Activated T-helper 9 cell treated with anti-CD3 and anti-CD28 coated beads, Interleukin-2, amount 50 U/mL, for 16 hours (primary cell): ENCODE data around the gene TOM1L1.

Experiments
- DNase-seq: peaks from one replicate; pipeline ENCODE4 v3.0.0-alpha.2; 2020; ENCODE audit warnings: low read depth

TOM1L1 gene

GRCh38 chr17:54947396-54947795 lies 46.7 kb downstream of the TOM1L1 start:
- no peak for DNase-seq

DNA sequence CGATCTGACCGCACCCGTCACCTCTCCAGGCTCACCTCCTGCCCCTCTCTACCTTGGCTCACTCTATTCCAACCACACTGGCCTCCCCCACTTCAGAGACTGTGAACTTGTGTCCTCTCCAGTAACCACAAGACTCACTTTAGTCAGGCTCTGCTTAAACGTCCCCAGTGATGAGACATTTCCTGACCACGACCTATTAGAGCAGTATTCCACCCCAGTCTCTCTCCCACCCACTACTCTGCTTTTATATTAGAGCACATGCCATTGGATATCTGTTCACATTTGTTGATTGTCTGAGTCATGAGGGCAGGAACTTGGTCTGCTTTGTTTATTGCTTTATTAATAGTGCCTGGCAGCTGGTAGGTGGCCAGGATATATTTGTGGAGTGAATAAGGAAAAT lies 47.7 kb downstream of the TOM1L1 start:
- DNase-seq = no peak

DNA sequence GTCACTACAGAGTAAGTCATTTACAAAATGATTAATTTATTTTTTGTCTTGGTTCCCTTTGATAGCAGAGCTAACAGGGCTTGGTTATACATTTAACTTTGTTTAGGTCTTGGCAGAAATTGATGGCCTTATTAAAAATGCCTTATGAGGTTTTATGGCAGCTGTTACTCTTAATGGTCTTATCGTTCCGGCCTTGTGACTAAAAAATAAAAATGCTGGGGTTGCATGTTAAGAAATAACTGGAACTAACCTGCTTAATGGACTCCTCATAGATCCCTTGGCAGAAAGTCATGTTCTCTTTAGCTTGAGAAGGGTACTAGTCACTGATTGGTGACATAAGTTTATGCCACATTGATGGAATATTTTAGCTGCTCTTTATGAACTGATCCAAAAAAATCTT lies 49.5 kb downstream of the TOM1L1 start:
- DNase-seq = no peak

DNA sequence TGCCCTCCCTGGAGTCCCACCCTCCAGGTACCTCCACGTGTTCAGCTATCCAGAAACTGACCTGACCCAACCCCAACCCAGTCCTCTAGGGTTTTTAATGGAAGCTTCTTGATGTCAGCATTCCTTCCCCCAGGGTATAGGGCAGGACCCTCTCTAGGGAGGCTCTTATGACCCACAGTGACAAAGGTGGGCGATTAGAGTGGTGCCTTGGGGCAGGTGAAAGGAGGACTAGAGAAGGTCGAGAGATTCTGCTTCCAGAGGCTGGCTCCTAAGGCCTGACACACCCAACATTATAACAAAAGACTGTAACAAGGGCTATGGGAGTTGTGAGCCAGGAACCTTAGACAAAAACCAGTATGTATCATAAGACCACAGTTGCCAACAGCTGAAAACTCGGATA lies 50.6 kb downstream of the TOM1L1 start:
- no peak for DNase-seq

- no peak for DNase-seq
Observed at GRCh38 chr17:54956791-54957190, 56.1 kb downstream of the TOM1L1 start.

GRCh38 chr17:54967621-54968261 lies 67.1 kb downstream of the TOM1L1 start:
- DNase-seq = peak; percentile 32

- DNase-seq = peak; percentile 90
Observed at GRCh38 chr17:54968262-54968987, 67.8 kb downstream of the TOM1L1 start, which contains the start of the genes COX11 and STXBP4. Gene COX11 (minus strand): TSS chr17:54968654. CDS start chr17:54968646, 8 bp downstream. Gene STXBP4 (plus strand): TSS chr17:54968765. CDS start chr17:54986220, 17,455 bp downstream.

DNA sequence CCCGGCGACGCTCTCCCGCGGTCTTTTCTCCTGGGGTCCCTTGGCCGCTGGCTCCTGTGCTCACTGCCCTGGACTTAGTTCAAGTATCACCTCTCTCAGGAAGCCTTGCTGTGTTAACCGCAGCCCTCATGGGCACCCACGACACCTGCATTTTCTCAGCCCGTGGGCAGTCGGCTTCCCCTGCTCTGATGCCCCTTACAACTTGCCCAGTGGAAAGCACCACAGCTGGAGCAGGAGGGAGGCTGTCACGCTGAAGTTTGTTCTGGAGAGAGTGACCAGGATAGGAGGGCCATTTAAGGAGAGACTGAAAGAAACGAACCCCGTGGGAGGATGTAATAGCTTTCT lies 68.3 kb downstream of the TOM1L1 start:
- DNase-seq = peak; percentile 10

- DNase-seq = no peak
Observed at GRCh38 chr17:54969658-54970572, 69.3 kb downstream of the TOM1L1 start.

- no peak for DNase-seq
Observed at GRCh38 chr17:54971147-54971546, 70.5 kb downstream of the TOM1L1 start.

GRCh38 chr17:54971901-54972300 lies 71.2 kb downstream of the TOM1L1 start:
- no peak for DNase-seq

DNA sequence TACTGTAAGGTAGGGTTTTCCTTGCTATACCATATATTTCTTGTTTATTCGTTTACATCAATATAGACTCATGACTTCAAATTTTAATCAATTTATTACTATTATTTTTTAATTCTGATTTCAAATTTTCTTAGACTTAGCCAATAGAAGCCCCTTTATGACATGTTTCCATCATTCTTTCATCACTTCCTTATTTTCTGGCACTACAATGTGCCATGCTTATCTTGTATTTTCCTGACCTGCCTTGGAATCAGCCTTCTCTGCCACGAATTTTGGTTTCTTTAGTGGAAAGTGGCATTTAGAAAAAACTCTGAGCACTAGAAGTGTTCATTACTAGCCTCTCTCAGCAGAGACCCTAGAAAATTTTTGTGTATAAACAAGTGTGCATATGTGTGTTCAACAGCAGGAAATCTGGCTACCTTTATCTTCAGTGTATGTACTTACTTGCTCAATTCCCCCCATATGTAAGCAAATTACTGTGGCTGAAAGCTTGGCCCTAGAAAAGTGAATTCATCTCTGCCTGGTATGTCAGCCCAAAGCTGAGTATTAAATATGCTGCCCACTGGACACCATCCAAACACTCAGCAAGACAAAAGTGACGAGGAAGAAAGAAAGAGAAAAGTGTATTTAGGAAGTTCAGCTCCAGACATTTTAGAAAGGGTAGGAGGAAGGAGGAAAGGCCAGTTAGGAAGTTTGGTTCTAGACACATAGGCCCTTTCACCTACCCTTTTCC lies 71.9 kb downstream of the TOM1L1 start:
- no peak for DNase-seq

GRCh38 chr17:54974759-54975158 lies 74.1 kb downstream of the TOM1L1 start:
- no peak for DNase-seq

DNA sequence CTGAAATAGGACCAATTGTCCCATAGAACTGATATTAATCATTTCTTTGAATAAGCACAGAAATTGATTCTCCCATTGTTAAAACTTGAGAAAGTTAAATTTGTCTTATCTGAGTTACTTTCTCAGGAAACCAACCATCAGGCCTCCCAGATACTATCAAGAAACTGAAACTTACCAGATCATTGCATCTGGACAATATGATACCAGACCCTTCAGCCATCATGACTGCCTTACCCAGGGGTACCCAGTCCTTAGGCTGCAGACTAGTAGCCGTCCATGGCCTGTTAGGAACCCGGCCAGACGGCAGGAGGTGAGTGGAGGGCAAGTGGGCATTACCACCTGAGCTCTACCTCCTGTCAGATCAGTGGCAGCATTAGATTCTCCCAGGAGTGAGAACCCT lies 75.7 kb downstream of the TOM1L1 start:
- no peak for DNase-seq

DNA sequence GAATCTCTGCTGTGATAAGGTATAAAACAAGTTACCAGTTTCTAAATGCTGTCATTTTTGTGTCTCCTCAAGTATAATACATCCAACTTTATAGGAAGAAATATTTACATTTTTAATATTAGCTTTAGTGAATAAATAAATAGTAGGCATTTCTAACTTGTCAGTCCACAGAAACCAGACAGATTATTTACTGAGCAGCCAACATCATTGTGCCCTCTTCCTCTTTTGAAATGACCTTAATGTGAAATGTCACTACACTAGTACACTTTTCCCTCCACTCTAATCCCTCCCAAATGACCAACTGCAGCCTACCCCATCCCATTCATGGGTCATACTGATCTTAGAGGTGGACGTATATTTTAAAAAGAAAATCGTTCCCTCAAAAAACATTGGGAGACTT lies 77.1 kb downstream of the TOM1L1 start:
- DNase-seq = no peak

- DNase-seq = no peak
Observed at GRCh38 chr17:54979657-54980056, 79.0 kb downstream of the TOM1L1 start.

DNA sequence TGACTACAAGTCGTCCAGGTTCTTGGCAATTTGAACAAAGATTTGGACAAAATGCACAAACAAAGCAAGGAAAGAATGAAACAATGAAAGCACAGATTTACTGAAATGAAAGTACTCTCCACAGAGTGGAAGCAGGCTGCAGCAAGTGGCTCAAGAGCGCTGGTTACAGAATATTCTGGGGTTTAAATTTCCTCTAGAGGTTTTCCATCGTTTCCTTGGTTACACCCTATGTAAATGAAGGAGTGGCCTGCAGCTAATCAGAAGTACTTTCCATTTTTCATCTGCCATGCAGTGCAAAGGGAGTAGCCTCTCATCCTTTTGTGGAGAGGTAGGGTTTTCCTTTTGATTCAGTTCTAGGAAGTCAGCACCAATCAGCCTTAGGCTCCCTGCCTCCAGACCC lies 79.7 kb downstream of the TOM1L1 start:
- no peak for DNase-seq

DNA sequence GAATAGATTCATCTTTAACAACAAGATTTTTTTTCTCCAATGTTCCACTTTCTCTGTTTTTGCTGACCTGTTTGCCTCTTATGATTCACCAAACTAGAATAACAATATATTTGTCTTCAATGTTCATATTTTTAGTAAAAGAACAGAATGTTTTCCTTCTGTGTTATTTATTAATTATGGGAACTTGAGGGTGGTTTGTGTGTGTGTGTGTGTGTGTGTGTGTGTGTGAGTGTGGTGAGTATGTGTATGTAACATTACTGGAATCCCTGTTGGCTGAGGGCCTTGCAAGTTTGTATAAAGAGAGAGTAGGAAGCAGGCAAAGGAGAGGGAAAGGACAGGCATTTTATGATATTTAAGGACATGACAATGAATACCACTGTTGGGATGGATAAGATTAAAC lies 81.7 kb downstream of the TOM1L1 start:
- no peak for DNase-seq

DNA sequence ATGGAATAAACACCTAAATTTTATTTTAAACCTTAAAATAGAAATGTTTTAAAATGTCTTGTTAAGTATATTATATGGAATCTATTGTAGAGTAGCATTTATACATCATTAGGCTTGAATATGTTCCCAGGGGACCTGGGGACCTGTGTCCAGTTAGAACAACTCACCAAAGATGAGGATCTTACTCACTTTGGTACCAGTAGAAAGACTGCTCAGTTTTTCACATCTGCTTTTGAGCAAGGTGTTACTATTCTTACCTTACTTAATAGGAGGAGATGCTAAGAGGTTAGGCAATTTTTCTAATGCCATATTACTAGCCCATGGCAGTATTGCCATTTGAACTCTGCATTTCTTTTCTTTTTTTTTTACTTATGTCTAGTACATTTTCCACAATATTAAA lies 82.6 kb downstream of the TOM1L1 start:
- DNase-seq = no peak

DNA sequence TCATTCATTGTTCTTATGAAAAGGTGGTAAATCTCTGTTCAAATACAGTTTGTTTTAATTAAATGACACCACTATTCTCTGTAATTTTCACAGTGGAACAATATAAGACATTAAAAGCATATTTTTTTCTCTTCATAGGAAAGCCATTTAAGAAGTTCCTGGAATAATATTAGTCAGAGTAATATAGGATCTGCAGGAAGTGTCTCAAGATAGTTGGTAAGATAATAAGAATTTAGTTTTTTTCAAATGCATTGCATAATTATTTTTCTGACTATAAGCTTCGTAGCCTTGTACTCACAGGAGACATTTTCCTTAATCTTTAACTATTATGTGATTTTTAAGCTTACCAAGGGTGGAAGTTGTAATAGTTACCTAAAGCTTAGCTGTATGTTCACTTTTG lies 84.8 kb downstream of the TOM1L1 start:
- DNase-seq = no peak

GRCh38 chr17:54990118-54990517 lies 89.5 kb downstream of the TOM1L1 start:
- no peak for DNase-seq

DNA sequence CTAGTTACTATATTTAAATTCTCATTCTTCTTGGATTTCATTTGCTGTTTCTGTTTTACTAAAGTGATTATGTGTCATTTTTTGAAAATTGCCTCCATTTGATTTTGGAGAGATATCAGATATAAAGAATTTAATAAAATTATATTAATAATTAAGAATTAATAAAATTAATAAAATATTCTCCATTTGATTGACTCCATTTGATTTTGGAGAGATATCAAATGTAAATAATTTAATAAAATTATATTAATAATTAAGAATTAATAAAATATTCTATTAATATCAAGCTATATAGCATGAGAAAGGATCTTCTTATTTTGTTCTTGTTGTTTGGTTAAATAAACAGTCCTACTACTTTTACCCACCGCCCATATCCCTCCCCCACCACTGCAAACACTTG lies 90.9 kb downstream of the TOM1L1 start:
- DNase-seq = no peak
